ENCODE results near the gene MUC5B. TPM values are rescaled to one million over a fixed set of nuclear protein-coding genes. Genes with fewer than 3 reads are reported as not detected.

MUC5B gene
- total RNA-seq, 1 donor from 2014 or later: not detected

DNA sequence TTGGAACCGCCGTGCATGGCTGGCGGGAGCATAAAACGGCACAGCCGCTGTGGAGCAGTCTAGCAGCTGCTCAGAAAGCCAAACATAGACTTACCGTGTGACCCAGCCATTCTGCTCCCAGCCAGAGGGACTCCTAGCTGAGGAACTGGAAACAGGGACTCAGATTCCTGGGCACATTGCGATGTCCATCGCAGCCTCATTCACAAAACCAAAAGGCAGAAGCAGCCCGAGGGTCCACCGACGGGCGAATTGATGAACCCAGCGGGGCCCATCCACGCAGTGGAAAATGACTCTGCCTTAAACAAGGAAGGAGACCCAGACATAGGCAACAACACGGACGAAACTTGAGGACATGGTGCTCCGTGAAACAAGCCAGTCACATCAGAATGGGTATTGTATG is 5.7 kb upstream of the MUC5B start:
- Mint-ChIP-seq H3K27me3 (ENCODE audit: unreplicated experiment) (no peaks in the 10 kb centered on the region), H3K9me3 (ENCODE audit: unreplicated experiment) (no peaks in the 10 kb centered on the region), H3K4me3 (ENCODE audit: unreplicated experiment) (no peak overlapping the region), H3K36me3 (ENCODE audit: low read depth, unreplicated experiment) (no peaks in the 10 kb centered on the region), H3K27ac (ENCODE audit: unreplicated experiment) (no peak overlapping the region), H3K4me1 (ENCODE audit: unreplicated experiment) (peaks cover 8% of the 10 kb centered on the region)
- DNase-seq (ENCODE audit: low spot score): no peak
- TF ChIP-seq, protein P1, sequence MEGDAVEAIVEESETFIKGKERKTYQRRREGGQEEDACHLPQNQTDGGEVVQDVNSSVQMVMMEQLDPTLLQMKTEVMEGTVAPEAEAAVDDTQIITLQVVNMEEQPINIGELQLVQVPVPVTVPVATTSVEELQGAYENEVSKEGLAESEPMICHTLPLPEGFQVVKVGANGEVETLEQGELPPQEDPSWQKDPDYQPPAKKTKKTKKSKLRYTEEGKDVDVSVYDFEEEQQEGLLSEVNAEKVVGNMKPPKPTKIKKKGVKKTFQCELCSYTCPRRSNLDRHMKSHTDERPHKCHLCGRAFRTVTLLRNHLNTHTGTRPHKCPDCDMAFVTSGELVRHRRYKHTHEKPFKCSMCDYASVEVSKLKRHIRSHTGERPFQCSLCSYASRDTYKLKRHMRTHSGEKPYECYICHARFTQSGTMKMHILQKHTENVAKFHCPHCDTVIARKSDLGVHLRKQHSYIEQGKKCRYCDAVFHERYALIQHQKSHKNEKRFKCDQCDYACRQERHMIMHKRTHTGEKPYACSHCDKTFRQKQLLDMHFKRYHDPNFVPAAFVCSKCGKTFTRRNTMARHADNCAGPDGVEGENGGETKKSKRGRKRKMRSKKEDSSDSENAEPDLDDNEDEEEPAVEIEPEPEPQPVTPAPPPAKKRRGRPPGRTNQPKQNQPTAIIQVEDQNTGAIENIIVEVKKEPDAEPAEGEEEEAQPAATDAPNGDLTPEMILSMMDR (IDR thresholded peaks at IDR 0.05; ENCODE audit: unreplicated experiment): no peak

DNA sequence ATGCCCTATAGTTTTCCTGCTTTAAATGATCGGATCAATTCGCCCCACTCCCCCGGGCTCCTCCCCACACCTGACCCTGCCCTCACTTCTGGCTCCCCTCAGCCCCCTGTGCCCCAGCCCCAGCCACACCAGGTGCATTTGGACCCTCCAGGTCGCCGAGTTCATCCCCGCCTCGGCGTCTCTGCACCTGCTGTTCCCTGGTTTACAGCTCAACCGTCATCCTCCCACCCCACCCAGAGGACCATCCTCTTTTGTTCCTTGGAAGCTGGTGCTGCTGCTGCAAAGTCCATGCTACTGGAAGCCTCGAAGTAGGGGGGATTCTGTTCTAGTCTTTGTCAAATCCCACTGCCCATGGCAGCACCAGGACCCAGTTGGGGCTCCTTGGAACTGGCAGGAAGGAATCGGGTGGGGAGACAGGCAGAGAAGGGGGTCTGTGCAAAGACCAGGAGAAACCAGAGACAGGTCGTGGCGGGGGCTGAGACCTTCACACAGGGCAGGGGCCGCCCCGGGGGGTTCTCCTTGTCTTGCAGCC is 4.5 kb upstream of the MUC5B start:
- H3K27me3 Mint-ChIP-seq (ENCODE audit: unreplicated experiment): no peaks in the 10 kb centered on the region

DNA sequence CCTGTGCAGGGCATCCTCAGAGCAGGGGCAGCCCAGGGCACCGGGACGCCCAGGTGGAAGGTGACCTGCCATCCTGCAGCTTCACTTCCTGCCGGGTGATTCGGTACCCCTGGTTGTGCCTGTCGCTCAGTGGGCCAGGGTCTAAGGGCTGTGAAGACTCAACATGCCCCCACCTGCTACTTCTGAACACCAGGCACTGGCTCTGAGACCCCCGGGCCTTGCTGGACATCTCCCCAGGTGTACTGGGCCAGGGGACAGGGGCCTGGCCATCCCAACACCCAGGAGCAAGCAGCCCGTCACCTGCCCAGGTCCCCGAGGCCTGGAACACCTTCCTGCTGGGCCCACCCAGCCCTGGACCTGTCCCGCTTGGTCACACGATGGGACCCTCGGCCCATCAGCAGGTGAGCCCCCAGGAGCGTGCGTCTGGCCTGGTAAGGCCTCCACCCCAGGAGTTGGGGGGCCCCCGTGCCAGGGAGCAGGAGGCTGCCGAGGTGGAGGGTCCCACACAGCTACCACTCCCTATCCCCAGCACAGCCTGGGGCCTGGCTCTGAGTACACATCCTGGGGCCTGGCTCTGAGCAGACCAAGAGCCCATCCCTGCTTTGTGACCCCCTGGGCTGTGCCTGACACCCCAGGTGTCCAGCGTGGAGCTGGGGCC is 3.9 kb upstream of the MUC5B start:
- no peaks in the 10 kb centered on the region for H3K9me3 Mint-ChIP-seq (ENCODE audit: unreplicated experiment)
- H3K36me3 Mint-ChIP-seq (ENCODE audit: low read depth, unreplicated experiment): no peaks in the 10 kb centered on the region
- peaks cover 8% of the 10 kb centered on the region for H3K4me1 Mint-ChIP-seq (ENCODE audit: unreplicated experiment)
- H3K27me3 Mint-ChIP-seq (ENCODE audit: unreplicated experiment): no peaks in the 10 kb centered on the region
- H3K27ac Mint-ChIP-seq (ENCODE audit: unreplicated experiment): no peak overlapping the region
- H3K4me3 Mint-ChIP-seq (ENCODE audit: unreplicated experiment): no peak overlapping the region
- TF ChIP-seq, protein P1 (IDR thresholded peaks at IDR 0.05; ENCODE audit: unreplicated experiment): no peak
- no peak for DNase-seq (ENCODE audit: low spot score)

More for the DNA sequence above, 4.5 kb upstream of the MUC5B start:
- H3K4me3 Mint-ChIP-seq (ENCODE audit: unreplicated experiment): no peak overlapping the region
- no peaks in the 10 kb centered on the region for H3K9me3 Mint-ChIP-seq (ENCODE audit: unreplicated experiment)
- H3K27ac Mint-ChIP-seq (ENCODE audit: unreplicated experiment): no peak overlapping the region
- no peaks in the 10 kb centered on the region for H3K36me3 Mint-ChIP-seq (ENCODE audit: low read depth, unreplicated experiment)
- DNase-seq (ENCODE audit: low spot score): no peak
- TF ChIP-seq, protein P1 (IDR thresholded peaks at IDR 0.05; ENCODE audit: unreplicated experiment): no peak
- peaks cover 8% of the 10 kb centered on the region for H3K4me1 Mint-ChIP-seq (ENCODE audit: unreplicated experiment)

GRCh38 chr11:1219446-1219833 is 3.4 kb upstream of the MUC5B start:
- TF ChIP-seq, protein P1 (IDR thresholded peaks at IDR 0.05; ENCODE audit: unreplicated experiment): no peak
- H3K36me3 Mint-ChIP-seq (ENCODE audit: low read depth, unreplicated experiment): no peaks in the 10 kb centered on the region
- no peak overlapping the region for H3K27ac Mint-ChIP-seq (ENCODE audit: unreplicated experiment)
- no peak overlapping the region for H3K4me3 Mint-ChIP-seq (ENCODE audit: unreplicated experiment)
- H3K27me3 Mint-ChIP-seq (ENCODE audit: unreplicated experiment): no peaks in the 10 kb centered on the region
- H3K4me1 Mint-ChIP-seq (ENCODE audit: unreplicated experiment): peaks cover 8% of the 10 kb centered on the region
- no peaks in the 10 kb centered on the region for H3K9me3 Mint-ChIP-seq (ENCODE audit: unreplicated experiment)
- DNase-seq (ENCODE audit: low spot score): no peak

All from endothelial cell (in vitro differentiated cells).